ENCODE results near the gene MCU.
"Not testable (repeated sequence)": the region's sequence is repeated elsewhere in the genome, so short reads cannot be mapped to it uniquely, and the experiment has no call there.

MCU gene

DNA sequence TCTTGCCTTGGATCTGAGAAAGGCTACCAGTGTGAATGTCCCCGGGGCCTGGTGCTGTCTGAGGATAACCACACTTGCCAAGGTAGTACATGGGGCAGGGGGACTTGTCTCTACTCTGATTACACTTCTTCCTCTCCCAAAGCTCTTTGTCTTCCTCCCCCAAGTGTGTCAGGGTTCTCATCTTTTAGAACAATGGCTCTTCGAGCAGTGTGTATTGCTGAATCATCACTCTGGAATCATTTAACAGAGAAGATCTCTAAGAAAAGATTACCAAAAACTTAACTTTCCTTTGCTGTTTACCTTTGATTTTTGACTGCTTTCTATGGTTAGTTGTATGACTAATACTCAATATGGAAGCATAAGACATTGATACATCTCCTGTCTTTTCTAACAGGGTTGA lies 219.8 kb downstream of the MCU start:
- no peak for DNase-seq

DNA sequence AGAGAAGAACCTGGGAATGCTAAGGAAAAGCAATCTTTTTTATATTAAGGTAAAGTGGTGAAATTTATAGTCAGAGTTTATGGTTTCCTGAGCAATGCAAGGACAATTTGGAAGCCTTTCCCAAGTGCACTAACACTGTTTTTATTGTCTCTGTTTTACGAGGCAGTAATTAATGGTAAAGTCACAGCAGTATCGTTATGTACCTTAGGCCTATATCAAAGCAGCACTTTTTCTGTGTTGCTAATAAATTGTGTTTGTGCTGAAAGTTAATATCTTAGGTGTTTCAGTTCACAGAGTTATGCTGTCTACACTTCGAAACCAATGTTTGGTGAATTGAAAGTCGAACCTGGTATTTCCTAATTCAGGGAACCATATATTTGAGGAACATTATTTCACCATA lies 220.8 kb downstream of the MCU start:
- no peak for DNase-seq

DNA sequence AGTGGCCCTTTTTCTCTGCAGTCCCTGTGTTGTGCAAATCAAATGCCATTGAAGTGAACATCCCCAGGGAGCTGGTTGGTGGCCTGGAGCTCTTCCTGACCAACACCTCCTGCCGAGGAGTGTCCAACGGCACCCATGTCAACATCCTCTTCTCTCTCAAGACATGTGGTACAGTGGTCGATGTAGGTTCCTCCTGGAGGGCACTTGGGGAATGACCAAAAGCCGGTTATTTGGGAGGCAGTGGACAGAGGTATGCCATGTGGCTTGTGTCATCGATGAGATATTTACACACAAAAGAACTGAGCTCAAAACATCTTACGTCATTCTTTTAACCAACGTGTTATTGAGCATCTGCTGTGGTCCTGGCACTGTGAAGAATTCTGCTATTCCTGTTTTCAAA lies 221.3 kb downstream of the MCU start:
- DNase-seq, result no peak

DNA sequence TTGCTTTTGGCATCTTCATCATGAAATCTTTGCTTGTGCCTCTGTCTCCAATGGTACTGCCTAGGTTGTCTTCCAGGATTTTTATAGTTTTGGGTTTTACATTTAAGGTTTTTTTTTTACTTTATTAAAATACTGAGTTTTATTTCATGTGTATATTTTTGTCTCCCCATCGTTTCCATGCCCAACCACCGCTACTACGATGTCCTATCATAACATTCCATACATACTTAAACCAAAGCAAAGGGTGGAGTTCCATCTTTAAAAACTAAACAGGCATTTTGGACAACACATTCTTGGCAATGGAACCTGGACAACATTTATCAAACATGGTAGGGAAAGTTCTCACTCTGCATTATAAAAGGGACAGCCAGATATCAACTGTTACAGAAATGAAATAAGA lies 225.3 kb downstream of the MCU start:
- not testable (repeated sequence) for DNase-seq

DNA sequence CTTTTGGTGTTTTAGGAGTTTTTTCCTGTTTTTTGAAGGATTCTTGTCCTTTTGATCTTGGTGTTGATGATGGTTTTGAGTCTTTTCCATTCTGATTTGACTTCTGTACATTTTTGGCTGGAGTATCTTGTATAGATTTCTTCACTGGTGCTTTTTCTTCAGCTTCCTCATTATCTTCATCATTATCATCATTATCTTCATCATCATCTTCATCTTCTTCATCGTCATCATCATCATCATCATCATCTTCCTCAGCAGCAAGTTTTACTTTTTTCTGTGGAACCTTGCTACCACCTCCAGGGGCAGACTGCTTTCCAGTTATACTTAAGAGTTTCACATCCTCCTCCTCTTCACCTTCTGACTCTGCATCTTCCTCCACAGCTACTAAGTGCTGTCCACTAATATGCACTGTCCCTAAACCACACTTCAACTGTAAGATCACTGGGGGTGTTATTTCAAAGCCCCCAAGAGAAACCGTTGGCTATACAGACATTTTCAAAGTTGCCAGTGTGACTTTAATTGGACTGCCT lies 225.9 kb downstream of the MCU start:
- not testable (repeated sequence) for DNase-seq

DNA sequence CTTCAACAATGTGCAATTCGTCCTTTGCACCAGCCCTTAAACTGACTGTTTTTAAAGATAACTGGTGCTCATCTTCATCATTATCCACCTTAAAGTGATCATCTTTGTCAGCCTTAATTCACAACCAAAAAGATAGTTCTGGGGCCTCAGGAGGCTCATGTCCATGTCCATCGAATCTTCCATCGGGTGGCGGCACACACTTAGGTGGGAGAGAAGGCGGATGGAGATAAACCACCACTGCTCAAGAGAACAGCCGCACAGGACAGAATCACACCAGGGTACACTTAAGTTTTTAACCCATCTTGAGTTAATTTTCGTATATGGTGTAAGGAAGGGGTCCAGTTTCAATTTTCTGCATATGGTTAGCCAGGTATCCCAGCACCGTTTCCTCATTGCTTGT lies 226.4 kb downstream of the MCU start:
- no peak for DNase-seq

DNA sequence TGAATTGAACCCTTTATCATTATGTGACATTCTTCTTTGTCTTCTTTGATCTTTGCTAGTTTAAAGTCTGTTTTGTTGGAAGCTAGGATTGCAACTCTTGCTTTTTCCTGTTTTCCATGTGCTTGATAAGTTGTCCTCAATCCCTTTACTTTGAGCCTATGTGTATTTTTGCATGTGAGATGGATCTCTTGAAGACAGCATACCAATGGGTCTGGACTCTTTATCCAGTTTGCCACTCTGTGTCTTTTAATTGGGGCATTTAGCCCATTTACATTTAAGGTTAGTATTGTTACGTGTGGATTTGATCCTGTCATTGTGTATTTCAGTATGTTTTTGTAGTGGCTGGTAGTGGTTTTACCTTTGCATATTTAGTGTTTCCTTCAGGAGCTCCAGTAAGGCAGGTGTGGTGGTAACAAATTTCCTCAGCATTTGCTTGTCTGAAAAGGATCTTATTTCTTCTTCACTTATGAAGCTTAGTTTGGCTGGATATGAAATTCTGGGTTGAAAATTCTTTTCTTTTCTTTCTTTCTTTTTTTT lies 229.3 kb downstream of the MCU start:
- not testable (repeated sequence) for DNase-seq

DNA sequence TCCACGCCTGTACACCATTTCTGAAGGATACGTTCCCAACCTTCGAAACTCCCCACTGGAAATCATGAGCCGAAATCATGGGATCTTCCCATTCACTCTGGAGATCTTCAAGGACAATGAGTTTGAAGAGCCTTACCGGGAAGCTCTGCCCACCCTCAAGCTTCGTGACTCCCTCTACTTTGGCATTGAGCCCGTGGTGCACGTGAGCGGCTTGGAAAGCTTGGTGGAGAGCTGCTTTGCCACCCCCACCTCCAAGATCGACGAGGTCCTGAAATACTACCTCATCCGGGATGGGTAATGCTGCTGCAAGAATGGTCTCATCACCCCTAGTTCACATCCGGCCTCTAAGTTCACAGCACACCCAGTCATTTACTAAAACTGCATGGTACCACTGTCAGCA lies 232.4 kb downstream of the MCU start:
- DNase-seq, result no peak

DNA sequence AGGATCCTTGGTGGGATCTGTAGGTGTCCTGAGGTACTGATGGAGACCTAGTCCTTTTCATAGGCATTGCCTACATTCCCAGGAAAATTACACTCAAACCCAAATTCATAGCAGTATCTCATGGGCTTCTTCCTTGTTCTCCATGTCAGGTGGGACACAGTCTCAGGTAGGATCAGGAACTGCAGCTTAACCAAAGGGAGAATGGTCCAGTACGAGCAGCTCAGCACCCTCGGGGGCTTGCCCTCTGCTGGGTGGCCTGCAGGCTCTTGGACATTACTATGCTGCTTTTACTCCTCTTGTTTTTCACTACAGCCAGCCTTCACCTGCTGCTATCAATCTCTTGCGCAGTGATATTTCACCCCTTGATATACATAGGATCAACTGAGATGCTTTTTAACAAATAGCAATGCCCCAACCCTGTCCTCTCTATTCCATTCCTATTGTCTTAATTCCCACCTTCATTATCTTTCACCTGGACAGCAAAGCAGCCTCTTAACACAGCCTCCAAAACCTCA lies 234.1 kb downstream of the MCU start:
- DNase-seq, result no peak

DNA sequence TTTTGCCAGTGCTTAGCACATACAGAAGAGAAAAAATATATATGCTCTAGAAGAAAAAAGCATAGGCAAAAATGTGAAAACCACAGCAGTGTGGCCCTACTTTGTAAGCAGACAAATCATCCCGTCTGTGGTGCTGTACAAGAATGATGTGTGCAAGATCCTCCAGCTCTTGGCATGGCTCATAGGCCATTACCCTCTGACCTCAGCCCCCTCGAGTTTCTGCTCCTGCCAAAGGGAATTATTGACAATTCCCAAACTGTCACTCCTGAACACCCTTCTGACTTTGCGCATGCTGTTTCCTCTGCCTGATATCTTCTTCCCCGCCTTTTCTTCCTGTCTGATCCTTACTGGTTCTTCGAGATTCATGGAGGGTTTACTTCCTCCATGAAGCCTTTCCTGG lies 235.5 kb downstream of the MCU start:
- DNase-seq, result no peak

DNA sequence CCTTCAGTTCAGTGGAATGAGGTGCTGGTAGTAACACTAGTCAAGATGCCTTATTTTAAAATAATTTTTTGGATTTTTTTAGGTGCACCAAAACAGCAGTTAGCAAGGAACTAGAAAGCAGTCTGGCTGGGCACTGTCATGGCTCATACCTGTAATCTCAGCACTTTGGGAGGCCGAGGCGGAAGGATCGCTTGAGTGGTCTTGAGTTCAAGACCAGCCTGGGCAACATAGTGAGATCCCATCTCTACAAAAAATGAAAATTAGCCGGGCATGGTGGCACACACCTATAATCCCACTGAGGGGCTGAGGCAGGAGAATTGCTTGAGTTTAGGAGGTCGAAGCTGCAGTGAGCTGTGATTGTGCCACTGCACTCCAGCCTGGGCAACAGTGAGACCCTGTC lies 236.9 kb downstream of the MCU start:
- no peak for DNase-seq

DNA sequence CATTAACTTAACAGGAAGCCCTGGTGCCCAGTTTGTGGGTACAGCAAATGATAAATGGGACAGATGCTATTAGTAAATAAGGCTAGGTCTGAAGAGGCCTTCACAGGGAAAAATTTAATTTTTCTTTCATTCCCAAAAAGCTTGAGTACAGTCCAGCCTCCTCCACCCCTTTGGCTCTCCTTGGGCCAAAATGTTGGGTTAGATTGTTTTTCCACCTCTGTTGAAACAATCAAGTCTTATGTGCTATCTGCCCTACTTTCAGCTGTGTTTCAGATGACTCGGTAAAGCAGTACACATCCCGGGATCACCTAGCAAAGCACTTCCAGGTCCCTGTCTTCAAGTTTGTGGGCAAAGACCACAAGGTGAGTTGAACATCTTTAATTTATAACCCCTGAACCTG lies 238.3 kb downstream of the MCU start:
- DNase-seq, result no peak

DNA sequence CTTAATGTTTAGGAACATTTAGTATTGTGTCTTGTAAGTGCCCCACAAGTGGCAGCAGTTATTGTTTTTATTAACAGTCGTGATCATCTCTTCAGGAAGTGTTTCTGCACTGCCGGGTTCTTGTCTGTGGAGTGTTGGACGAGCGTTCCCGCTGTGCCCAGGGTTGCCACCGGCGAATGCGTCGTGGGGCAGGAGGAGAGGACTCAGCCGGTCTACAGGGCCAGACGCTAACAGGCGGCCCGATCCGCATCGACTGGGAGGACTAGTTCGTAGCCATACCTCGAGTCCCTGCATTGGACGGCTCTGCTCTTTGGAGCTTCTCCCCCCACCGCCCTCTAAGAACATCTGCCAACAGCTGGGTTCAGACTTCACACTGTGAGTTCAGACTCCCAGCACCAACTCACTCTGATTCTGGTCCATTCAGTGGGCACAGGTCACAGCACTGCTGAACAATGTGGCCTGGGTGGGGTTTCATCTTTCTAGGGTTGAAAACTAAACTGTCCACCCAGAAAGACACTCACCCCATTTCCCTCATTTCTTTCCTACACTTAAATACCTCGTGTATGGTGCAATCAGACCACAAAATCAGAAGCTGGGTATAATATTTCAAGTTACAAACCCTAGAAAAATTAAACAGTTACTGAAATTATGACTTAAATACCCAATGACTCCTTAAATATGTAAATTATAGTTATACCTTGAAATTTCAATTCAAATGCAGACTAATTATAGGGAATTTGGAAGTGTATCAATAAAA lies 240.5 kb downstream of the MCU start:
- no peak for DNase-seq

DNA sequence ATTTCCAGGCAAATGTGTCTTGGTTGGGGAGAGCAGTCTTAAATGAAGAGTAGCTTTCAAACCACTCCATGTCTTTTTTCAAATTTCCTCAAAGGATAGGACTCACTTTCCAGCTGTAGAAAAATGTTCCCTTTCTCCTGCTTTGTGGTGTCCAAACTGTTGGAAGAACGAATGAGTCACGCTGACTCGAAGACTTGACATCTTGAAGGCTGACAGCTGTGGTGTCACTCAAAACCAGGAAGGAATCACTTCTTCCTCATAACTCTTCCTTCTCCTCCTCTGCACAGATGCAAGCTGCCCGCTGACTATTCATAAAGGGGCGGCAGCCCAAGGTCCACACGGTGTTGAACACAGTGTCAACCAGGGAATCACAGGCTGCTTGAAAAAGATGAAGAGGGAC lies 243.4 kb downstream of the MCU start:
- DNase-seq, result no peak

All from effector CD4-positive, alpha-beta T cell (primary cell).